A673 (cell line): ENCODE results near the gene RAB38.

ENCODE experiments used
- CTCF ChIP-seq: fragments of 300-800, 200-600 bp; sonication (generic); conservative IDR thresholded peaks from 2 replicates; pipeline ENCODE4 v1.5.1; 2017; ENCODE audit warnings: low read depth, mild to moderate bottlenecking, antibody characterized with exemption, low read length, moderate library complexity, mixed read lengths
- EZH2 ChIP-seq: fragments of 200-600 bp; sonication (generic); IDR thresholded peaks from 2 replicates; pipeline ENCODE4 v1.6.1; 2017; ENCODE audit warnings: borderline replicate concordance, low read depth, mild to moderate bottlenecking, mixed read lengths, antibody characterized with exemption, low read length; ENCODE audit not compliant: poor library complexity, severe bottlenecking

GRCh38 chr11:88068848-88069554, 106.2 kb downstream of the RAB38 start:
- TF ChIP-seq CTCF (no peak), EZH2 (no peak)
